Kidney glomerular epithelial cell (primary cell): ENCODE results near the gene RFTN1.

ENCODE experiments used
- DNase-seq: peaks from one replicate; lab custom pipeline; 2025; lab: John Stamatoyannopoulos, UW

Gene RFTN1

GRCh38 chr3:16404349-16404895, 109.1 kb downstream of the RFTN1 start:
- no peak for DNase-seq

DNA sequence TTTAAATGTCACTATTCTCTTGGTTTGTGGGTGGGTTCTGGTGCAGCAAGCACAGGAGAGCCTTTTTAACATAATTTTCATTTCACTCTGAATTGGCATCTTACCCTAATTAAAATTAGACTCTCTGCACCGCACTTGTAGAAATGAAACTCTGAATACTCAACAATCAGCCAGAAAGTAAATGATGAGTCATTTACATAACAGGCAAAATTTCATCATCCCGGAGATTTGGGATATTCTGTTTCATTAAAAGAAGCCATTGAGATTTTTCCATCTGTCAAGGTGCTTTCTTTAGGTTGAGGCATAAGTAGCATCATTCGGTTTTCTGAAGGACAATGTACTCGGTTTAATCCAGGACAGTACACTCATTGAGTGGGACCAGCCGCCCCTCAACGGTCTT, 111.0 kb downstream of the RFTN1 start:
- DNase-seq = no peak

GRCh38 chr3:16401273-16401672, 112.2 kb downstream of the RFTN1 start:
- DNase-seq = no peak

DNA sequence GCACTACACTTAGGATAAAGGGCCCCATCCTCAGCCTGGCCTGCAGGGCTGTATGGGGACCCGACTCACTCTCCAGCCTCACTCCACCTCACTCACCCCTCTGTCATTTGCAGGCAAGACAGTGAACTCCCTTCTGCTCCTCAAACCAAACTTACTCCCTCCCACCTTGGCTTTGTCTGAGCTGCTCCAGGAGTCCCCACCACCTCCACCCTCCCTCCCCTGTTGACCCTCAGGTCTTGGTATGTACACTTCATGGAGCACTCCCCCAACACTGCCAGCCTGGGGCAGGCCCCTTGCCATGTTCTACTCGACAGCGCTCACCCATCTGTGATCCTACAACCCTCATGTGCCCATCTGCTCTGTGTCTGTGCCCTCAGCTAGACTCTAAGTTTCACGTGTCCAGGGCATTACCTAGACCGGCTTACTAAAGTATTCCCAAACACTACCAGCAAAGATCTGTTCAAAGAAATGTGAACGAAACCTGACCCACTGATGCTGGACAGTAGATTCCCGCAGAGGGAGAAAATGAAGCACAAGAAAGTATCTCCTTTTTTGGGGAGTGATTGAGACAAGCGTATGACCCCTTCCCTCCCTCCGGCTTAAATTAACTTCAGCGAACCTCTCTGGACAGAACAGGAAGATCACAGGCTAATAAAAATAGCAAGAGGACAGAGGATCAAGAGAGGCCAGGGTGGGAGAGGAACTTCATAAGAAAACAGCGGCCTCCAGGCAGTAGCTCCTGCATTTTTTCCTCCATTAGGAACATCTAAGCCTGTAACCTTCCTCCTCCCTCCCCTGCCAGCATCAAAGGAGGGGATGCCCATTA, 113.2 kb downstream of the RFTN1 start:
- DNase-seq = no peak

- peak; percentile 98 for DNase-seq
Observed at GRCh38 chr3:16399473-16399872, 114.0 kb downstream of the RFTN1 start.

DNA sequence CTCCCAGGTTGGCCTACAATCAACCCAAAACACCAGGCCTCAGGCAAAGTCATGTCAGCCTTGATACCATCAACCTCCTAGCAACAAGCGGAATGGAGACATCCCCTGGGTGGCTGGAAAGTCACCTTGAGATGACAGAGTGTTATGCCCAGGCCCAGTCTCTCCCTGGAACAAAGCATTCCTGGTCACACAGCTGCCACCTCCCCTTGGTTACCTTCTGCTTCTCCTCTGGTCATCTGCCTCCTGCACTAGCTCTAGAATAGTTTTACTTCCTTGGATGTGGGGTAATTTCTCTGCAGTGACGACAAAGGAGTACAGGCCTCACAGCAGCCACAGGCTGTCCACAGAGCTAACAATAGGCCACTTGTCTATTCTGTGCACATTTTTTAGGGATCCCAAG, 114.9 kb downstream of the RFTN1 start:
- DNase-seq = no peak

GRCh38 chr3:16396202-16396601, 117.3 kb downstream of the RFTN1 start:
- DNase-seq = no peak

GRCh38 chr3:16395212-16395611, 118.3 kb downstream of the RFTN1 start:
- no peak for DNase-seq

GRCh38 chr3:16394639-16395038, 118.9 kb downstream of the RFTN1 start:
- no peak for DNase-seq

DNA sequence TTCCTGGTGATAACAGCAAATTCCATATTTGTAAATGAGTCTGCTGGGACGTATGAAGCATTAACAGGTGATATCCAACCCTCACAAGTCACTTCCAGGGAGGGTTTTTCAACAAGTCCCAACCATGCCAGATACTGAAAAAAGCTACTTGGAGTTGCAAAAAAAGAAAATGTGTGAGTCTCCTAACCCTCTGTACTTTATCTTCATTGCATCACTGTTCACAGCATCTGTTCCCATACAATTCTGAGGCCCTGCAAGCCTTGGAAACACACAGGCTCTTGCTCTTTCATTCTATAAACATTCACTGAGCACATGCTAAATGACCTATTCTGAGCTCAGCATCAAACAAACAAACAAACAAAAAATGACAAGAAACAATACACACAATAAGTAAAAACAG, 120.8 kb downstream of the RFTN1 start:
- DNase-seq = no peak

DNA sequence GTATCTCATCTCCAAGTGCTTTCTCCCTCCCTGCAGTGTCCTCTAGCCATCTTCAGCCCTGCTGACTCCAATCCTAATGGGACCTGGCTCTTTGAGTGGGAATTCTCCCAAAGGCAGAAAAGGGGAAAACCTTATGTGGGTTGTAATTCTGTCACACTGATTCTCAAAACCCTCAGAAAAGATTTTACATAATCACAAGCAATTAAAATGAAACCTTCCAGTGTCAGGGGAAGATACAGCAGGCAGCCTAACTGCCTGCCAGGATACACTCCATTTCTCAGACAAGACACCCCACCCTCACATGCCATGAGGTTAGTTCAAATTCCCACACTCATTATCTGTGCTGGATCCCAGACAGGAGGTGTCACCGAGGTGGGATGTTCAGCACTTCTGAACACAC, 121.4 kb downstream of the RFTN1 start:
- DNase-seq = no peak

- DNase-seq = no peak
Observed at GRCh38 chr3:16390581-16390980, 122.9 kb downstream of the RFTN1 start.

DNA sequence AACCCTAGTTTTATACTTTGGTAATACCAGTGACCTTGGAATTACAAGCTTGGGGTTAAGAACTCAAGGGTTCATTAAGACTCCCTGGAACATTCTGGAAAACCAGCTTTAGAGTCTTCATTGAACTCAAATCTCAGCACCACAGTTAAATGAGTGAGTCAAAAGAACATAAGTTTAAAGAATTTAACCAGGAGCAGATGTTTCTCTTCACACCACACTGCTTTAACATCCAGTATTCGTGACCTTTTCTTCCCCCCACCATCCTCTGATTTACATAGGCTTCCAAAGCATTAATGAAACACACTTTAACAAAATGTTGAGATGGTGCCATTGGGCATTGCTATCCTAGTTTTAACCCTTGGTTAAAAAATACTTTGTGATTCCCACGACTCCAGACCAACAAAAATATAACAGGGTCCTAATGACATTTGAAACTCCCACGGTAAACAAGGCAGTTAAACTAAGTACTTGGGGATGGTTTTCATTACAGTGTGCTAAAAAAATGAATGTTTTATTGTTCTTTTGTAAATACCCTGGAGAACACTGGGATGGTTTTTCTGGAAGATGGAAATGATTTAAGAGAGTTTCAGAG, 124.6 kb downstream of the RFTN1 start:
- no peak for DNase-seq

- DNase-seq = no peak
Observed at GRCh38 chr3:16386561-16386960, 126.9 kb downstream of the RFTN1 start.

DNA sequence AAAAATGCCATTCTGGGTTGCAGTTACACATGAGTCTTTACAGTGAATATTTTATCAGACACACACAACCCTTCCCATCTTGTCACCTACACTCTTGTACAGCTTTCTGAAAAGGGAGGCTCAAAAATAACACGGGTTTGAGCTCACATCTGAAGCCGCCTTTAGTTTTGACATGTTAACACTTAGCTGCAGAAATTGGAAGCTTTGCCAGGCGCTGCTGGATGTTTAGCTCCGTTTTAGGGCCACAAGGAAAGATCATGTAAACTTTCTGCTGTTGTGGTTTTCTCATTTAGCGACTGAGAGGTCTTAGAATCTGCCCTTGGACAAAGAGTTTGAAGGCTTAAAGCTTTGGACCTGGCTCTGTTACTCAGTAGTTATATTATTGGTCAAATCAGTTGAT, 128.3 kb downstream of the RFTN1 start:
- DNase-seq = no peak

- no peak for DNase-seq
Observed at GRCh38 chr3:16383864-16384263, 129.6 kb downstream of the RFTN1 start.

- no peak for DNase-seq
Observed at GRCh38 chr3:16382845-16383244, 130.7 kb downstream of the RFTN1 start.

GRCh38 chr3:16381426-16381825, 132.1 kb downstream of the RFTN1 start:
- no peak for DNase-seq

DNA sequence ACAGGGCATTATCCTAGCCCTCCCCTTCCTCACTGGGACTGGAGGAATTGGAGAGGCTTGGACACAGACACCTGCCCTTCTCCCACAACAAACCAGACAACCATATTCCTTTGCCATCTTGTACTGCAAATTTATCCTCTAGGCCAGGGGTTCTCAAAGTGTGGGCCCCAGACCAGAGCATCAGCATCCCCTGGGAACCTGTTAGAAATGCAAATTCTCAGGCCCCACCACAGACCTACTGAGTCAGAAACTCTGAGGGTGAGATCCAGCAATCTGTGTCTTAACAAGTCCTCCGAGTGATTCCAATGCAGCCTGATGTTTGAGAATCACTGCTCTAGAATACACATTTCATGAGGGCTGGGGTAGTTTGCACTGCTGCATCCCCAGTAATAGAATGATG, 133.1 kb downstream of the RFTN1 start:
- DNase-seq = no peak

- no peak for DNase-seq
Observed at GRCh38 chr3:16379838-16380237, 133.7 kb downstream of the RFTN1 start.

DNA sequence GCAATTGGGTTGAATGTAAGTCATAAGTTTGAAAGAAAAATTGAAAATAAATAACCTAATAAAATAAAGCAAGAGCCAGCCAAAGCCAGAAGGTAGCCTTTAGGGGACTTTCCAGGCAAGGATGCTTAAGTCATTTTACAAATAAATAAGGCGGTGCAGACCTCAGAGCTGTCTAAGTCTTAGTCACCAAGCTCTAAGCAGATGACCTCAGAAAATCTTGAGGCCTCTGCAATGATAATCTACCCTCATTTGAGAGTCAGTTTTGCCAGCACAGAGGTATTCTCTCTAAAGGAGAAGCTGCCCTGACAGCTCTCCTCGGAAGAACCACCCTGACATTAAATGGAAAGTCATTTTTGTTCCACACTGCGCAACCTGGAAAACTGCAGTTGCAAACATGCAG, 134.6 kb downstream of the RFTN1 start:
- DNase-seq = peak; percentile 12

DNA sequence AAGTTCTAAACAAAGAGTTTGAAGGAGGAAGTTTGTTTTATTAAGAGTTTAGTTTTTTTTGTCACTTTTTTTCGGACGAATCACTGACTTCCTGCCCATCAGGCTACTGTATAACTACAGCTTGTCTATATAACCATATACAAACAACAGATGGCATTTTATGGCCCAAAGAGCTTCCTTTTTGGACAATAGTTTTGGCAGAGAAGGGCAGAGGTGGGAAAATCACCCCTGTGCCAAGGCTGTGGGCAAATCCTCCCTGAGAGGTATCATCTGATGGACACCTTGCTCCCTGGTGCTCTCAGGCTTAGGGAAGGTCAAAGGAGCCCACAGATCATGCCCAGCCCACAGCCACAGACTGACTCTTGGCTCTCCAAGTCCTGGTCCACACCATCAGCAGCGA, 135.1 kb downstream of the RFTN1 start:
- DNase-seq = no peak

DNA sequence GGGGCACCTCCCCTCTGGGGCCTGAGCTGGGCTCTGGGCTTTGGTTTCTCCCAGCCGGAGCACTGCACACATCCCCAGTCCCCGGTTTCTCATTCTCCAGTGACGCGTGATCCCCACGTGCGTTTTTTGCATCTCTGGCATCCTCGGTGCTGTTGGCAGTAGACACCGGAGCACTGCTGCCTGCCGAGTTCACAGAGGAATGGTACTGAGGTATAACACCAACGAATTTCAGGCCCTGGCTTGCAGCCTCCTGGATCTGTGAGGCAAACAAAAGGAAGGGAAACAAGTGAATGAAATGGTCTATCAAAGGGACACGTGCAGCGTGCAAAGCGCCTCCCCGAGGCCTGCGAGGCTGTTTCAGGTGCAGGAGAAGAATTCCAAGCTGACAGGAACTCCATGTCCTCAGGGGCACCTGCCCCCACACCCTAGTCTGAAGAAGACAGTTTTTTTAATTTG, 135.6 kb downstream of the RFTN1 start:
- no peak for DNase-seq
